Glutamatergic neuron (in vitro differentiated cells): Measurements from ENCODE around the gene IL6R. TPM values are rescaled to one million over a fixed set of nuclear protein-coding genes. Genes with fewer than 3 reads are reported as not detected.

Experiments used
- DNase-seq: peaks from one replicate; pipeline ENCODE4 v3.0.0; 2022
- H3K27ac Mint-ChIP-seq: one replicate; pipeline ENCODE4 v1.8.0; 2020; ENCODE audit warnings: mild to moderate bottlenecking, mixed read lengths, inconsistent platforms; ENCODE audit not compliant: unreplicated experiment
- H3K27me3 Mint-ChIP-seq: one replicate; pipeline ENCODE4 v1.8.0; 2020; ENCODE audit warnings: mild to moderate bottlenecking, moderate library complexity, mixed read lengths, inconsistent platforms; ENCODE audit not compliant: unreplicated experiment
- H3K36me3 Mint-ChIP-seq: one replicate; pipeline ENCODE4 v1.8.0; 2020; ENCODE audit warnings: mild to moderate bottlenecking, mixed read lengths, inconsistent platforms; ENCODE audit not compliant: unreplicated experiment
- H3K4me1 Mint-ChIP-seq: one replicate; pipeline ENCODE4 v1.8.0; 2020; ENCODE audit warnings: mild to moderate bottlenecking, low read depth, mixed read lengths, inconsistent platforms; ENCODE audit not compliant: unreplicated experiment
- H3K4me3 Mint-ChIP-seq: one replicate; pipeline ENCODE4 v1.8.0; 2020; ENCODE audit warnings: mild to moderate bottlenecking, mixed read lengths, inconsistent platforms; ENCODE audit not compliant: unreplicated experiment
- H3K9me3 Mint-ChIP-seq: one replicate; pipeline ENCODE4 v1.8.0; 2020; ENCODE audit warnings: mild to moderate bottlenecking, moderate library complexity, mixed read lengths, inconsistent platforms; ENCODE audit not compliant: unreplicated experiment
- CTCF ChIP-seq: fragments of 200-600 bp; sonication (generic); IDR thresholded peaks from one replicate; pipeline ENCODE4 v1.5.0; 2021; ENCODE audit not compliant: partially characterized antibody, unreplicated experiment
- total RNA-seq: library from RNA; stranded (reverse); fragmentation: NEBNext Ultra II Directional; extraction: Animal tissue kit (Norgen Biotek cat#: 25700); gene quantifications from one replicate; pipeline ENCODE4 v1.2.1, GENCODE V29; 2021; ENCODE audit not compliant: unreplicated experiment

IL6R gene
- total RNA-seq, 1 donor from 2014 or later: 1.6 TPM

GRCh38 chr1:154460695-154461260, 55.6 kb downstream of the IL6R start:
- no peak overlapping the region for H3K27ac Mint-ChIP-seq
- no peak for TF ChIP-seq CTCF
- H3K4me1 Mint-ChIP-seq: no peaks in the 10 kb centered on the region
- H3K9me3 Mint-ChIP-seq: peaks cover 1% of the 10 kb centered on the region
- H3K27me3 Mint-ChIP-seq: peaks cover 3% of the 10 kb centered on the region
- no peak for DNase-seq
- H3K4me3 Mint-ChIP-seq: no peak overlapping the region
- H3K36me3 Mint-ChIP-seq: no peaks in the 10 kb centered on the region

- H3K27me3 Mint-ChIP-seq: peaks cover 3% of the 10 kb centered on the region
- no peaks in the 10 kb centered on the region for H3K36me3 Mint-ChIP-seq
- H3K4me1 Mint-ChIP-seq: peaks cover 7% of the 10 kb centered on the region
- H3K27ac Mint-ChIP-seq: no peak overlapping the region
- peaks cover 1% of the 10 kb centered on the region for H3K9me3 Mint-ChIP-seq
- TF ChIP-seq CTCF: no peak
- DNase-seq: no peak
- H3K4me3 Mint-ChIP-seq: no peak overlapping the region
Observed at GRCh38 chr1:154463512-154463990, 58.4 kb downstream of the IL6R start.

- TF ChIP-seq CTCF: no peak
- peaks cover 11% of the 10 kb centered on the region for H3K4me1 Mint-ChIP-seq
- no peak overlapping the region for H3K4me3 Mint-ChIP-seq
- peaks cover 4% of the 10 kb centered on the region for H3K9me3 Mint-ChIP-seq
- no peak for DNase-seq
- H3K27me3 Mint-ChIP-seq: peaks cover 3% of the 10 kb centered on the region
- no peaks in the 10 kb centered on the region for H3K36me3 Mint-ChIP-seq
- H3K27ac Mint-ChIP-seq: no peak overlapping the region
Observed at GRCh38 chr1:154465621-154466195, 60.6 kb downstream of the IL6R start.

- H3K4me3 Mint-ChIP-seq: no peak overlapping the region
- no peak overlapping the region for H3K27ac Mint-ChIP-seq
- DNase-seq: no peak
- H3K9me3 Mint-ChIP-seq: peaks cover 4% of the 10 kb centered on the region
- peaks cover 11% of the 10 kb centered on the region for H3K4me1 Mint-ChIP-seq
- H3K27me3 Mint-ChIP-seq: peaks cover 1% of the 10 kb centered on the region
- no peaks in the 10 kb centered on the region for H3K36me3 Mint-ChIP-seq
- TF ChIP-seq CTCF: no peak
Observed at GRCh38 chr1:154466206-154466605, 61.1 kb downstream of the IL6R start.

- H3K9me3 Mint-ChIP-seq: peaks cover 3% of the 10 kb centered on the region
- H3K27me3 Mint-ChIP-seq: peaks cover 1% of the 10 kb centered on the region
- TF ChIP-seq CTCF: no peak
- peaks cover 11% of the 10 kb centered on the region for H3K4me1 Mint-ChIP-seq
- H3K27ac Mint-ChIP-seq: no peak overlapping the region
- no peak for DNase-seq
- H3K36me3 Mint-ChIP-seq: no peaks in the 10 kb centered on the region
- no peak overlapping the region for H3K4me3 Mint-ChIP-seq
Observed at GRCh38 chr1:154466921-154467417, 61.8 kb downstream of the IL6R start.
